SK-N-SH (cell line): ENCODE data around the gene FHDC1. TPM values are rescaled to one million over a fixed set of nuclear protein-coding genes. Genes with fewer than 3 reads are reported as not detected.

Source experiments
- CTCF ChIA-PET: fragments of 300-600, 350-600 bp; formaldehyde crosslinking; extraction: SDS; loops from one replicate; lab custom pipeline; 2021; lab: Yijun Ruan, JAX
- POLR2A ChIA-PET: fragments of 350-600 bp; sonication (Branson Sonifier 250); formaldehyde crosslinking; extraction: SDS; loops from one replicate; lab custom pipeline; 2020; ENCODE audit warnings: antibody characterized with exemption, inconsistent platforms; lab: Yijun Ruan, JAX
- DNase-seq: peaks from one replicate; pipeline ENCODE4 v3.0.0; 2012
- H2AFZ ChIP-seq: fragments of 200-600 bp; sonication (generic); 2 replicates; pipeline ENCODE4 v1.8.1; 2016; ENCODE audit warnings: antibody characterized with exemption, mild to moderate bottlenecking, low read depth
- H3F3A ChIP-seq: fragments of 200-600 bp; sonication (generic); replicated peaks from 2 replicates; pipeline ENCODE3; 2016; ENCODE audit warnings: antibody characterized with exemption, mild to moderate bottlenecking; ENCODE audit not compliant: insufficient read depth
- H3K27ac ChIP-seq, 2 experiments: fragments of 200-500 bp in 1 of 2; fragments of 200-600 bp in 1 of 2; sonication (Bioruptor generic) in 1 of 2; sonication (generic), shearing (Covaris generic) in 1 of 2; 2 replicates each; pipeline versions ENCODE4 v1.5.1 to v1.6.1; 2014 to 2016; ENCODE audit warnings: low read depth in 2 of 2, inconsistent platforms in 1 of 2, low read length in 1 of 2, mild to moderate bottlenecking in 1 of 2, mixed read lengths in 1 of 2
- H3K27me3 ChIP-seq: fragments of 200-600 bp; sonication (generic), shearing (Covaris generic); 2 replicates; pipeline ENCODE4 v1.6.1; 2016; ENCODE audit warnings: mixed run types; ENCODE audit not compliant: insufficient read depth
- H3K36me3 ChIP-seq, 2 experiments: fragments of 200-500 bp in 1 of 2; fragments of 200-600 bp in 1 of 2; sonication (Bioruptor generic) in 1 of 2; sonication (generic) in 1 of 2; replicated peaks in 1 of 2; 2 replicates each; pipeline versions ENCODE3 to v1.5.1; 2014 to 2016; ENCODE audit warnings: low read length in 1 of 2, mild to moderate bottlenecking in 1 of 2; ENCODE audit not compliant: insufficient read depth in 2 of 2, control insufficient read depth in 1 of 2
- H3K4me1 ChIP-seq, 2 experiments: fragments of 200-500 bp in 1 of 2; fragments of 200-600 bp in 1 of 2; sonication (Bioruptor generic) in 1 of 2; sonication (generic), shearing (Covaris generic) in 1 of 2; 2 replicates each; pipeline versions ENCODE4 v1.5.1 to v1.6.1; 2014 to 2016; ENCODE audit warnings: low read depth in 1 of 2, low read length in 1 of 2, mixed run types in 1 of 2; ENCODE audit not compliant: insufficient read depth in 2 of 2, control insufficient read depth in 1 of 2
- H3K4me2 ChIP-seq: fragments of 200-600 bp; sonication (generic), shearing (Covaris generic); 2 replicates; pipeline ENCODE4 v1.6.1; 2017; ENCODE audit warnings: mixed run types
- H3K4me3 ChIP-seq, 2 experiments: fragments of 200-500 bp in 1 of 2; fragments of 200-600 bp in 1 of 2; sonication (Bioruptor generic) in 1 of 2; sonication (generic), shearing (Covaris generic) in 1 of 2; 2 replicates each; pipeline versions ENCODE4 v1.5.1 to v1.8.1; 2014 to 2016; ENCODE audit warnings: low read depth in 2 of 2, inconsistent platforms in 1 of 2, low read length in 1 of 2, mild to moderate bottlenecking in 1 of 2, mixed read lengths in 1 of 2, moderate library complexity in 1 of 2
- H3K79me2 ChIP-seq: fragments of 200-600 bp; sonication (generic); 2 replicates; pipeline ENCODE4 v1.8.1; 2017; ENCODE audit warnings: mild to moderate bottlenecking; ENCODE audit not compliant: insufficient read depth
- H3K9ac ChIP-seq: fragments of 200-600 bp; sonication (generic); 2 replicates; pipeline ENCODE4 v1.6.1; 2017; ENCODE audit warnings: mixed run types
- H3K9me2 ChIP-seq: fragments of 200-600 bp; sonication (generic); 2 replicates; pipeline ENCODE4 v1.6.1; 2017; ENCODE audit warnings: mixed run types
- H3K9me3 ChIP-seq: fragments of 200-600 bp; sonication (generic); 2 replicates; pipeline ENCODE4 v1.6.1; 2017; ENCODE audit warnings: mixed run types, mild to moderate bottlenecking, moderate library complexity
- H4K20me1 ChIP-seq: fragments of 200-600 bp; sonication (generic); 2 replicates; pipeline ENCODE4 v1.6.1; 2017; ENCODE audit warnings: mild to moderate bottlenecking, mixed run types; ENCODE audit not compliant: insufficient read depth
- ELF1 ChIP-seq: IDR thresholded peaks from 2 replicates; pipeline ENCODE4 v1.4.0; 2012
- EP300 ChIP-seq, 2 experiments: IDR thresholded peaks; 2 replicates each; pipeline versions ENCODE4 v1.4.0 to v1.6.1; 2012; ENCODE audit warnings: borderline replicate concordance in 1 of 2, low read depth in 1 of 2, low read length in 1 of 2
- FOSL2 ChIP-seq: IDR thresholded peaks from 2 replicates; pipeline ENCODE4 v1.4.0; 2012; ENCODE audit warnings: low read depth, mild to moderate bottlenecking, moderate library complexity, borderline replicate concordance
- FOXJ3 ChIP-seq: sonication (generic); formaldehyde crosslinking; IDR thresholded peaks from 2 replicates; pipeline ENCODE4 v1.5.1; 2020; ENCODE audit warnings: mild to moderate bottlenecking, missing genetic modification reagents
- FOXM1 ChIP-seq: IDR thresholded peaks from 2 replicates; pipeline ENCODE4 v1.4.0; 2012; ENCODE audit warnings: low read depth, mild to moderate bottlenecking
- GATA2 ChIP-seq: sonication (generic); formaldehyde crosslinking; IDR thresholded peaks from 2 replicates; pipeline ENCODE4 v1.5.0; 2020; ENCODE audit warnings: mild to moderate bottlenecking, missing genetic modification reagents
- MEF2A ChIP-seq: IDR thresholded peaks from 2 replicates; pipeline ENCODE4 v1.4.0; 2012; ENCODE audit warnings: low read depth, borderline replicate concordance
- MXI1 ChIP-seq: IDR thresholded peaks from 2 replicates; pipeline ENCODE4 v1.6.1; 2012; ENCODE audit warnings: mild to moderate bottlenecking, low read depth, low read length, improper control_type of control experiment
- NFIC ChIP-seq: IDR thresholded peaks from 2 replicates; pipeline ENCODE4 v1.4.0; 2012; ENCODE audit warnings: borderline replicate concordance
- NRF1 ChIP-seq: IDR thresholded peaks from 2 replicates; pipeline ENCODE4 v1.6.1; 2012; ENCODE audit warnings: low read depth, mild to moderate bottlenecking, low read length
- POLR2AphosphoS5 ChIP-seq: IDR thresholded peaks from 2 replicates; pipeline ENCODE4 v1.6.1; 2012; ENCODE audit warnings: low read depth, low read length
- RAD21 ChIP-seq: IDR thresholded peaks from 2 replicates; pipeline ENCODE4 v1.6.1; 2012; ENCODE audit warnings: mild to moderate bottlenecking, low read length
- SMC3 ChIP-seq: IDR thresholded peaks from 2 replicates; pipeline ENCODE4 v1.6.1; 2012; ENCODE audit warnings: low read depth, low read length, improper control_type of control experiment
- TCF12 ChIP-seq: IDR thresholded peaks from 2 replicates; pipeline ENCODE4 v1.4.0; 2012
- YY1 ChIP-seq: IDR thresholded peaks from 2 replicates; pipeline ENCODE4 v1.4.0; 2012; ENCODE audit warnings: low read depth, mild to moderate bottlenecking
- WGBS: methylation state at CpG from one replicate; pipeline ENCODE4 v1.1.6; 2017; ENCODE audit warnings: low lambda C conversion rate; 5-methylcytosine and 5-hydroxymethylcytosine counted together
- polyA plus RNA-seq, 3 experiments: library from polyadenylated mRNA; depleted of rRNA; stranded (reverse); fragments of >200 nt; gene quantifications; 2 replicates each; pipeline ENCODE4 v1.2.3, GENCODE V29; 2012
- TF ChIP-seq, protein P1 (sequence below): IDR thresholded peaks from 2 replicates; pipeline ENCODE4 v1.4.0; 2012; ENCODE audit warnings: low read depth, borderline replicate concordance
- TF ChIP-seq, protein P2 (sequence below): IDR thresholded peaks from 2 replicates; pipeline ENCODE4 v1.4.0; 2012; ENCODE audit warnings: low read depth
- TF ChIP-seq, protein P3 (sequence below): IDR thresholded peaks from 2 replicates; pipeline ENCODE4 v1.4.0; 2012; ENCODE audit warnings: low read depth, borderline replicate concordance
- TF ChIP-seq, protein P4 (sequence below): IDR thresholded peaks from 2 replicates; pipeline ENCODE4 v1.6.1; 2012; ENCODE audit warnings: mild to moderate bottlenecking, low read depth, low read length, moderate library complexity
- TF ChIP-seq, protein P5 (sequence below): fragments of 150-350 bp; IDR thresholded peaks from 2 replicates; pipeline ENCODE4 v1.6.1; 2016; ENCODE audit warnings: mild to moderate bottlenecking, low read depth, low read length

Gene FHDC1
- polyA plus RNA-seq, 1 of the 3 experiments (the other 2 are of a cell fraction), result 0.02 TPM

DNA sequence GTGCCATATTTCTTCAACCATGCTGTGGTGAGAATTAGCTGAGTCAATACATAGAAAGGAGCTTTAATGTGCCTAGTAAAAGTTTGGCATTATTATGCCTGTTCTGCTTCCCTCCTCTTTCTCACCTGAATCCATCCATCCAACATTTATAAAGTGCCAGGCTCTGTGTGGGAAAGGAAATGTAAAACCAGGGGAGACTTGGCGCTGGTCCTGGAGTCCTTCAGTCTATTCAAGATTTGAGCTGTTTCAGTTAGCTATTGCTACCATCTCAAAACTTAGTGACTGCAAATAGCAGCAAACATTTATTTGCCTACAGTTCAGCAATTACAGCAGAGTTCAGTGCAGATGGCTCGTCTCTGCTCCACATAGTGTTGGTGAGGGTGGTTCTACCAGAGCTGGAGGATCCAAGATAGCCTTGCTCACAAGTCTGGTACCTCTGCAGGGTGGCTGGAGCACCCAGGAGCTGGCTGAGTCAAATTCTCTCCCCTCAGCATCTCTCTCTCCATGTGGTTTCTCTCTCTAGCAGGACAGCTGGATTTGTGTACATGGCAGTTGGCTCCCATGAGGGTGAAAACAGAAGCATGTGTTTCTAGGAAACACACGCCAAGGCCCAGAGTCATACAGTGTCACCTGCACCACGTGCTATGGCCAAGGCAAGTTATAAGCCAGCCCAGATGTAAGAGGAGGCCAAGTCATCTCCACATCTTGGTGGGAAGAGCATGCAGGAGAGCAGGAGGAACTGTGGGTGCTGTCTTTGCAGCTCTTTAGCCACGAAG lies 77.3 kb downstream of the FHDC1 start:
- no peaks in the 10 kb centered on the region for H3F3A ChIP-seq
- no peak overlapping the region for H2AFZ ChIP-seq
- ChIA-PET CTCF (interaction anchor here (1.0 kb wide), 1 partner anchor 72 kb away, joined by 3 read pairs; no protein-coding TSS in a partner anchor), POLR2A (no interaction called here)
- H3K4me1 ChIP-seq, result no peaks in the 10 kb centered on the region
- no peak overlapping the region for H3K4me3 ChIP-seq
- H3K27ac ChIP-seq, result no peak overlapping the region
- H4K20me1 ChIP-seq, result no peaks in the 10 kb centered on the region
- H3K9ac ChIP-seq, result no peak overlapping the region
- no peaks in the 10 kb centered on the region for H3K9me2 ChIP-seq
- no peaks in the 10 kb centered on the region for H3K27me3 ChIP-seq
- no peak for DNase-seq
- no peaks in the 10 kb centered on the region for H3K36me3 ChIP-seq
- no peak overlapping the region for H3K4me2 ChIP-seq
- TF ChIP-seq ELF1 (no peak), FOSL2 (no peak), EP300 (IDR thresholded peaks at IDR 0.05; ENCODE audit: borderline replicate concordance in 1 of 2, low read depth in 1 of 2, low read length in 1 of 2) (no peak), FOXM1 (no peak), NRF1 (no peak), MXI1 (no peak), YY1 (no peak), NFIC (no peak), TCF12 (no peak), FOXJ3 (CRISPR knock-in tag) (no peak), GATA2 (CRISPR knock-in tag) (no peak), MEF2A (no peak), SMC3 (no peak), RAD21 (no peak), POLR2AphosphoS5 (no peak)
- TF ChIP-seq, protein P1, sequence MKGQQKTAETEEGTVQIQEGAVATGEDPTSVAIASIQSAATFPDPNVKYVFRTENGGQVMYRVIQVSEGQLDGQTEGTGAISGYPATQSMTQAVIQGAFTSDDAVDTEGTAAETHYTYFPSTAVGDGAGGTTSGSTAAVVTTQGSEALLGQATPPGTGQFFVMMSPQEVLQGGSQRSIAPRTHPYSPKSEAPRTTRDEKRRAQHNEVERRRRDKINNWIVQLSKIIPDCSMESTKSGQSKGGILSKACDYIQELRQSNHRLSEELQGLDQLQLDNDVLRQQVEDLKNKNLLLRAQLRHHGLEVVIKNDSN, result no peak
- TF ChIP-seq, protein P2, sequence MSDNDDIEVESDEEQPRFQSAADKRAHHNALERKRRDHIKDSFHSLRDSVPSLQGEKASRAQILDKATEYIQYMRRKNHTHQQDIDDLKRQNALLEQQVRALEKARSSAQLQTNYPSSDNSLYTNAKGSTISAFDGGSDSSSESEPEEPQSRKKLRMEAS, result no peak
- TF ChIP-seq, protein P3, sequence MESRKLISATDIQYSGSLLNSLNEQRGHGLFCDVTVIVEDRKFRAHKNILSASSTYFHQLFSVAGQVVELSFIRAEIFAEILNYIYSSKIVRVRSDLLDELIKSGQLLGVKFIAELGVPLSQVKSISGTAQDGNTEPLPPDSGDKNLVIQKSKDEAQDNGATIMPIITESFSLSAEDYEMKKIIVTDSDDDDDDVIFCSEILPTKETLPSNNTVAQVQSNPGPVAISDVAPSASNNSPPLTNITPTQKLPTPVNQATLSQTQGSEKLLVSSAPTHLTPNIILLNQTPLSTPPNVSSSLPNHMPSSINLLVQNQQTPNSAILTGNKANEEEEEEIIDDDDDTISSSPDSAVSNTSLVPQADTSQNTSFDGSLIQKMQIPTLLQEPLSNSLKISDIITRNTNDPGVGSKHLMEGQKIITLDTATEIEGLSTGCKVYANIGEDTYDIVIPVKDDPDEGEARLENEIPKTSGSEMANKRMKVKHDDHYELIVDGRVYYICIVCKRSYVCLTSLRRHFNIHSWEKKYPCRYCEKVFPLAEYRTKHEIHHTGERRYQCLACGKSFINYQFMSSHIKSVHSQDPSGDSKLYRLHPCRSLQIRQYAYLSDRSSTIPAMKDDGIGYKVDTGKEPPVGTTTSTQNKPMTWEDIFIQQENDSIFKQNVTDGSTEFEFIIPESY, result no peak
- TF ChIP-seq, protein P4, sequence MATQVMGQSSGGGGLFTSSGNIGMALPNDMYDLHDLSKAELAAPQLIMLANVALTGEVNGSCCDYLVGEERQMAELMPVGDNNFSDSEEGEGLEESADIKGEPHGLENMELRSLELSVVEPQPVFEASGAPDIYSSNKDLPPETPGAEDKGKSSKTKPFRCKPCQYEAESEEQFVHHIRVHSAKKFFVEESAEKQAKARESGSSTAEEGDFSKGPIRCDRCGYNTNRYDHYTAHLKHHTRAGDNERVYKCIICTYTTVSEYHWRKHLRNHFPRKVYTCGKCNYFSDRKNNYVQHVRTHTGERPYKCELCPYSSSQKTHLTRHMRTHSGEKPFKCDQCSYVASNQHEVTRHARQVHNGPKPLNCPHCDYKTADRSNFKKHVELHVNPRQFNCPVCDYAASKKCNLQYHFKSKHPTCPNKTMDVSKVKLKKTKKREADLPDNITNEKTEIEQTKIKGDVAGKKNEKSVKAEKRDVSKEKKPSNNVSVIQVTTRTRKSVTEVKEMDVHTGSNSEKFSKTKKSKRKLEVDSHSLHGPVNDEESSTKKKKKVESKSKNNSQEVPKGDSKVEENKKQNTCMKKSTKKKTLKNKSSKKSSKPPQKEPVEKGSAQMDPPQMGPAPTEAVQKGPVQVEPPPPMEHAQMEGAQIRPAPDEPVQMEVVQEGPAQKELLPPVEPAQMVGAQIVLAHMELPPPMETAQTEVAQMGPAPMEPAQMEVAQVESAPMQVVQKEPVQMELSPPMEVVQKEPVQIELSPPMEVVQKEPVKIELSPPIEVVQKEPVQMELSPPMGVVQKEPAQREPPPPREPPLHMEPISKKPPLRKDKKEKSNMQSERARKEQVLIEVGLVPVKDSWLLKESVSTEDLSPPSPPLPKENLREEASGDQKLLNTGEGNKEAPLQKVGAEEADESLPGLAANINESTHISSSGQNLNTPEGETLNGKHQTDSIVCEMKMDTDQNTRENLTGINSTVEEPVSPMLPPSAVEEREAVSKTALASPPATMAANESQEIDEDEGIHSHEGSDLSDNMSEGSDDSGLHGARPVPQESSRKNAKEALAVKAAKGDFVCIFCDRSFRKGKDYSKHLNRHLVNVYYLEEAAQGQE, result no peak
- TF ChIP-seq, protein P5, sequence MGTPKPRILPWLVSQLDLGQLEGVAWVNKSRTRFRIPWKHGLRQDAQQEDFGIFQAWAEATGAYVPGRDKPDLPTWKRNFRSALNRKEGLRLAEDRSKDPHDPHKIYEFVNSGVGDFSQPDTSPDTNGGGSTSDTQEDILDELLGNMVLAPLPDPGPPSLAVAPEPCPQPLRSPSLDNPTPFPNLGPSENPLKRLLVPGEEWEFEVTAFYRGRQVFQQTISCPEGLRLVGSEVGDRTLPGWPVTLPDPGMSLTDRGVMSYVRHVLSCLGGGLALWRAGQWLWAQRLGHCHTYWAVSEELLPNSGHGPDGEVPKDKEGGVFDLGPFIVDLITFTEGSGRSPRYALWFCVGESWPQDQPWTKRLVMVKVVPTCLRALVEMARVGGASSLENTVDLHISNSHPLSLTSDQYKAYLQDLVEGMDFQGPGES, result no peak
- 34% methylated on average over 5 of the region's 5 CpGs for WGBS
- H3K9me3 ChIP-seq, result no peaks in the 10 kb centered on the region
- no peaks in the 10 kb centered on the region for H3K79me2 ChIP-seq
